ENCODE measurements around the gene SDC4. TPM values are rescaled to one million over a fixed set of nuclear protein-coding genes. Genes with fewer than 3 reads are reported as not detected.
A peak's percentile ranks its signal among the peaks of the same experiment; 100 is the strongest.

Gene SDC4
- total RNA-seq, 2 donors from 2014 or later, result 123 to 266 TPM

GRCh38 chr20:45362804-45363610 is 14.8 kb upstream of the SDC4 start, which contains the start of gene SYS1:
SYS1 (plus strand) TSS chr20:45363156; CDS start chr20:45363532, 376 bp downstream.
- TF ChIP-seq POLR2AphosphoS5 (IDR thresholded peaks at IDR 0.05), result peak; percentile 99
- TF ChIP-seq POLR2A (IDR thresholded peaks at IDR 0.05), result peak; percentile 82
- peak; percentile 81 to 98 (median 94) for TF ChIP-seq CTCF (IDR thresholded peaks at IDR 0.05)
- no peaks in the 10 kb centered on the region for H3K27me3 ChIP-seq (replicated peaks; ENCODE audit: insufficient read depth)
- DNase-seq (ENCODE audit: low spot score), result peak; percentile 98
- peaks cover 5% of the 10 kb centered on the region for H3K4me1 ChIP-seq (replicated peaks)
- WGBS, result under 1% methylated on average over 46 of the region's 55 CpGs
- H3K36me3 ChIP-seq, result peaks cover 6 to 8% of the 10 kb centered on the region in 2 donors
- no peaks in the 10 kb centered on the region for H3K9me3 ChIP-seq
- peak within 1 kb of the TSS; percentile 91 to 96 for H3K27ac ChIP-seq
- intact Hi-C loops (cut with DNase I), result no loop called here
- H3K4me3 ChIP-seq, result peak within 1 kb of the TSS; percentile 57 to 74

GRCh38 chr20:45361793-45362192 is 13.6 kb upstream of the SDC4 start:
- DNase-seq (ENCODE audit: low spot score), result no peak
- no peak for TF ChIP-seq CTCF (IDR thresholded peaks at IDR 0.05)
- no peak for TF ChIP-seq POLR2AphosphoS5 (IDR thresholded peaks at IDR 0.05)
- TF ChIP-seq POLR2A (IDR thresholded peaks at IDR 0.05), result no peak
- peaks cover 5% of the 10 kb centered on the region for H3K4me1 ChIP-seq (replicated peaks)
- H3K36me3 ChIP-seq, result peaks cover 0 to 1% of the 10 kb centered on the region in 2 donors
- H3K9me3 ChIP-seq, result no peaks in the 10 kb centered on the region
- intact Hi-C loops (cut with DNase I), result no loop called here
- WGBS, result 71% methylated on average over 6 of the region's 6 CpGs
- H3K4me3 ChIP-seq, result no peak overlapping the region
- H3K27ac ChIP-seq, result no peak overlapping the region
- H3K27me3 ChIP-seq (replicated peaks; ENCODE audit: insufficient read depth), result no peaks in the 10 kb centered on the region

GRCh38 chr20:45359406-45360148 is 11.4 kb upstream of the SDC4 start:
- H3K27ac ChIP-seq, result peak overlapping the region; percentile 64 to 75
- WGBS, result 76% methylated on average over 9 of the region's 9 CpGs
- H3K4me3 ChIP-seq, result no peak overlapping the region
- no peak for DNase-seq (ENCODE audit: low spot score)
- H3K9me3 ChIP-seq, result no peaks in the 10 kb centered on the region
- intact Hi-C loops (cut with DNase I), result no loop called here
- TF ChIP-seq CTCF (IDR thresholded peaks at IDR 0.05) (no peak), POLR2A (IDR thresholded peaks at IDR 0.05) (no peak), POLR2AphosphoS5 (IDR thresholded peaks at IDR 0.05) (no peak)
- no peaks in the 10 kb centered on the region for H3K36me3 ChIP-seq
- no peaks in the 10 kb centered on the region for H3K27me3 ChIP-seq (replicated peaks; ENCODE audit: insufficient read depth)
- H3K4me1 ChIP-seq (replicated peaks), result peaks cover 5% of the 10 kb centered on the region

GRCh38 chr20:45359069-45359405 is 10.8 kb upstream of the SDC4 start:
- H3K36me3 ChIP-seq, result no peaks in the 10 kb centered on the region
- peaks cover 5% of the 10 kb centered on the region for H3K4me1 ChIP-seq (replicated peaks)
- intact Hi-C loops (cut with DNase I), result no loop called here
- 62% methylated on average over 7 of the region's 7 CpGs for WGBS
- TF ChIP-seq POLR2A (IDR thresholded peaks at IDR 0.05) (no peak), POLR2AphosphoS5 (IDR thresholded peaks at IDR 0.05) (peak; percentile 44)
- no peak overlapping the region for H3K4me3 ChIP-seq
- no peaks in the 10 kb centered on the region for H3K27me3 ChIP-seq (replicated peaks; ENCODE audit: insufficient read depth)
- no peaks in the 10 kb centered on the region for H3K9me3 ChIP-seq
- DNase-seq (ENCODE audit: low spot score), result no peak
- H3K27ac ChIP-seq, result peak overlapping the region; percentile 64 to 75

- 23% methylated on average over 10 of the region's 10 CpGs for WGBS
- Histone ChIP-seq H3K36me3 (no peaks in the 10 kb centered on the region), H3K9me3 (no peaks in the 10 kb centered on the region), H3K27ac (peak overlapping the region; percentile 64 to 75), H3K4me1 (replicated peaks) (peaks cover 5% of the 10 kb centered on the region), H3K27me3 (replicated peaks; ENCODE audit: insufficient read depth) (no peaks in the 10 kb centered on the region), H3K4me3 (no peak overlapping the region)
- TF ChIP-seq CTCF (IDR thresholded peaks at IDR 0.05), result peak in 2 of 4 experiments; percentile 11 to 28
- peak; percentile 92 for TF ChIP-seq POLR2AphosphoS5 (IDR thresholded peaks at IDR 0.05)
- TF ChIP-seq POLR2A (IDR thresholded peaks at IDR 0.05), result peak; percentile 23
- peak; percentile 66 for DNase-seq (ENCODE audit: low spot score)
- intact Hi-C loops (cut with DNase I), result no loop called here
These were observed 10.3 kb upstream of the SDC4 start for GRCh38 chr20:45358282-45359068.
